GDM1 (cell line): ENCODE data around the gene CELF1.
"Not testable (repeated sequence)": the region's sequence is repeated elsewhere in the genome, so short reads cannot be mapped to it uniquely, and the experiment has no call there.

ENCODE experiments used
- DNase-seq: peaks from one replicate; lab custom pipeline; 2025; lab: John Stamatoyannopoulos, UW

The CELF1 gene

GRCh38 chr11:47538741-47539565, 14.0 kb downstream of the CELF1 start:
- no peak for DNase-seq

DNA sequence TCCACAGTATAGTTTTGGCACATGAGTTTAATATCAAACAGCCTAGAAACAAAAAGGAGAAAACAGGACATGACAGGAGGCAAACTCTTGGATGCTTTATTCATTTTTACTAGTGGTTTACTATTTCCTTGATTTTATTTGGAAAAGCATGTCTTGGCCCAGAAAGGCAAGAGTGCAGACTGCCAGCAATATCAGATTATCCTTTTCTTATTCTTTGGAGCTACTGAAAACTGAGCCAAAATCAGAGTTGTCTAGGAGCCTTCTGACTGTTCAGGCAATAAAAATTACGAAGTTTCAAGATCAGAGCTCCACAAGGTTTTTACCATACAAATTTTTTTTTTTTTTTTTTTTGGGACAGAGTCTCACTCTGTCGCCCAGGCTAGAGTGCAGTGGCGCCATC, 16.0 kb downstream of the CELF1 start:
- DNase-seq: no peak

GRCh38 chr11:47534704-47535251, 18.2 kb downstream of the CELF1 start:
- DNase-seq: no peak

GRCh38 chr11:47533690-47534151, 19.2 kb downstream of the CELF1 start:
- no peak for DNase-seq

DNA sequence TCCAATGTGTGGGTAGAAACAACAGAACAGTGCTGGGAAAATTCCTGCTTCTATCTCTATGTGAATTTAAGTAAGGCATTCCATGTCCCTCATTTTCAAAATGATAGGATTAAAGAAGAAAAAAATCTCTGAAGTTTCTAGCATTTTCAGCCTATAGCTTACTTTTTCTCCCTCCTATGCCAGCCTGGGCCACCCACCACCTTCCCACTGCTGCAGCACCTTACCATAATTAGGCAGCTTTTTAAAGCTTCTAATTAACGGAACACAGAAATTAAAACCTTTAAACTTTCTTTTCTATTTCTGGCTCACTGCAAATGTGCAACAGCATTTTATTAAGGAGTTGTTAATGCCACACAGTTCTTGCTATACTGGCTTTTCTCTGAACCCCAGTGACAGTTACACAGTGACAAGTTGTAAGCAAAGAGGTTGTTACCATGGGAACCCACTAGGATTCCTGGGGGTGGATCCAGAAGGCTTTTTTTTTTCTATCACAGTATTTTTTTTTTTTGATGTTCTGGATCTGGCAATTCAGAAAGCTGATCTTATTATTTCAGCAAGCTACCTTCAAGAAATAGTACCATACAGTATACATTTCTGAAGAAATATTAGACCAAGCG, 20.2 kb downstream of the CELF1 start:
- DNase-seq: no peak

GRCh38 chr11:47531666-47532065, 21.3 kb downstream of the CELF1 start:
- DNase-seq: no peak

DNA sequence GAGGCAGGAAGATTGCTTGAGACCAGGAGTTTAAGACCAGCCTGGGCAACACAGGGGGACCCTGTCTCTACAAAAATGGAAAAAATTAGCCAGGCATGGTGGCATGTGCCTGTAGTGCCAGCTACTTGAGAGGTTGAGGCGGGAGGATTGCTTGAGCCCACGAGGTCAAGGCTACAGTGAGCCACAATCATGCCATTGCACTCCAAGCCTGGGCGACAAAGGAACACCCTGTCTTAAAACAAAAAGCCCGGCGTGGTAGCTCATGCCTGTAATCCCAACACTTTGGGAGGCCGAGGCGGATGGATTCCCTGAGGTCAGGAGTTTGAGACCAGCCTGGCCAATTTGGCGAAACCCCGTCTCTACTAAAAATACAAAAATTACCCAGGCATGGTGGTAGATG, 22.2 kb downstream of the CELF1 start:
- not testable (repeated sequence) for DNase-seq

DNA sequence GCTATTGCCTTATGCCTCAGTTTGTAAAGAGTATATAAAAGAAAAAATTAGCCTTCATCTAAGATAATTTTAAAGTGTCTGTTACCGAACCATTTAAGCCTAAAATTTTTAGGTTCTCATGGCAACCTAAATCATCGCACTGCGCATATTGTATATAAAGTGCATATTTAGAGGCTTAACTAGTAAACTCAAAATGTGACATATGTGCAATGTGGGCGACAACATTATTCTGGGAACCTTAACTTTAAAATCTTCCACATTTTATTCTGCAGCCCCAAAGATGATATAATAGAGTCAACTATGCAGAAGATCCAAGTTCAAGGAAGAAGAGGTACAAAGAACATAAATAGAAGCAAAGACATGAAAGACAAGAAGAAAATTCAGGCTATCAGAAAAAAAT, 23.0 kb downstream of the CELF1 start:
- no peak for DNase-seq

- DNase-seq: no peak
Measured at GRCh38 chr11:47527186-47527585, 25.7 kb downstream of the CELF1 start.

GRCh38 chr11:47526032-47526431, 26.9 kb downstream of the CELF1 start:
- DNase-seq: not testable (repeated sequence)

GRCh38 chr11:47524291-47524874, 28.5 kb downstream of the CELF1 start:
- no peak for DNase-seq

DNA sequence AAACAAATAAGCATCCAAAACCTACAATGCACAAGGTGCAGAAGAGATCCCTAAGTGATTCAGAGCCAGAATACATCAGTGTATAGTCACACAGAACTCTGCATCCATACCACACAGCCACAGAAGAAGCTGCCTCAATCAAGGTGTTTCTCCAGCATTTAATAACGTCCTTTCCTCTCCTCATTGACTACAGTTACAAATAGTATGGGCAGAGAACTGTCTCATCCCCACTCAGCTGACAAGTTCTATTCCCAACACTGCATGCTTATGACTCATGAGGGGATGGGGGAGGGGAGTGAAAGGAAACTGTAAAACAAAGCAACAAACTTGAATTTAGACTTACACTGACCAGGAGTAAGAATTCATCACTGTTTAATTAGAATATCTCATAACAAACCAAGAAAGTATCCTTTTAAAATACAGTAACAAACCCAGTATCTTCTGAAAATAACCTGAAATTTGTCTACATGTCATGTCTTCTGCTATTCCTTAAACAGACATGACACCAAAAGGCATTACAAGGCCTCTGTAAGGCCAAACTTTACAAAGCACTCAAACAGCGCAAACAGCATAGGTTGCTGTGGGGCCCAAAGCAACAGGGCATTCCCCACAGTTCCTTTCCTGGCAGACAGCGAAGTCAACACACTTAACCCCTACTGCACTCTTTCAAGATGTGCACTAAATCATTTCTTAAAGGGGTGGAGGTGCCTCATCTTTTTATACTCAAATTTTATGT, 29.3 kb downstream of the CELF1 start:
- no peak for DNase-seq

DNA sequence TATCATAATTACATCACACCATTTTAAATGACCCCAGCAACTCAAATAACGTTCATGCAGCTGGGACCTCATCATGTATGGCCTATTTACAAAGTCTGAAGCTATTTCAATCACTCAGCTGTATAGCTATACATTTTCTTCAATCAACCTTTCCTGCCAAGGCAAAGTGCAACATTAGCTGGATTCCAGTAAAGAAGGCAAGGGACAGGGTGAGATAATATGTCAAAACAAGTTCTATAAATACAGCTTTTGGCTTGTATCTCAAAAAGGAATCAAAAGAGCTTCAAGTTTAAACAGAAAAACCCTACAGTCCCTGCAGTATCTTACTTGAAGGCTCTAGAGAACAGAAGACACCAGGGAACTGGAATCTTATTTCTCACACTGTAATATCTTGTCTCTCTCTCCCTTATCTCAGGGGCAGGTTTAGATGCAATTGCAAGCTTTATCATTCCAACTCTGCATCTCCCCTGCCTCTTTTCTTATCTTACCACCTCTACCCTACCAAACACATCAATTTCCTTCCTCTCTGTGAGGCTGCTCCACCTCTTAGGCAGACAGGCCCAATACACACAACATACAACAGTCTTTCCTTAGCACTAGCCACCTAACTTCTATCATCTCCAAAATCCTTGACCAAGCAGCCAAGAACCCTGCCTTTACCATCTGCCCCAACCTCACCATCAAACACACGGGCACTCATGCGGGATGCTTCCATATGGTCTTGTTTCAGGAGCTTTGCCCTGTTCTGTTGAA, 34.5 kb downstream of the CELF1 start:
- peak; percentile 5 for DNase-seq

DNA sequence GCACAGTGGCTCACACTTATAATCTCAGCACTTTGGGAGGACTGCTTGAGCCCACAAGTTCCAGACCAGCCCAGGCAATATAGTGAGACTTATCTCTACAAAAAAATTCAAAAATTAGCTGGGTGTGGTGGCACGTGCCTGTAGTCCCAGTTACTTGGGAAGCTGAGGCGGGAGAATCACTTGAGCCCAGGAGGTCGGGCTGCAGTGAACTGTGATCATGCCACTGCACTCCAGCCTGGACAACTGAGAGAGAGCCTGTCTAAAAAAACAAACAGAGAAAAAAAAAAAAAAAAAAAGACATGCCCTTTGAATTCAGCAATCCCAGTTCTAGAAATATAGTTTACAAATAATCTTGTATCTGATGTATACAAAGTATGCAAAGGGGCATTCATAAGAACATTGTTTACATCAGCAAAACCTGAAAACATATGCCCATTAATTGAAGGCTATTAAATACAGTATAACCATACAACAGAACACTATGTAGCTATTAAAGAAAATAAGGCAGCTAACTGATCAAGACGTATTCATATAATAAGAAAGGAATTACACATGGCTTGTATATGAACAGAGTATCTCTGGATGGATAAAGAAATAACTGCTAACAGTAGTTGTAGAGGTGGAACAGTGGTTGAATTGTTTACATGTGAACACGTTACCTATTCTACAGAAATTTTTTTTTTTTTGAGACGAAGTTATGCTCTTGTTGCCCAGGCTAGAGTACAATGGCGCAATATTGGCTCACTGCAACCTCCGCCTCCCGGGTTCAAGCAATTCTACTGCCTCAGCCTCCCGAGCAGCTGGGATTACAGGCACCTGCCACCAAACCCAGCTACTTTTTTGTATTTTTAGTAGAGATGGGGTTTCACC, 35.7 kb downstream of the CELF1 start:
- DNase-seq: no peak

DNA sequence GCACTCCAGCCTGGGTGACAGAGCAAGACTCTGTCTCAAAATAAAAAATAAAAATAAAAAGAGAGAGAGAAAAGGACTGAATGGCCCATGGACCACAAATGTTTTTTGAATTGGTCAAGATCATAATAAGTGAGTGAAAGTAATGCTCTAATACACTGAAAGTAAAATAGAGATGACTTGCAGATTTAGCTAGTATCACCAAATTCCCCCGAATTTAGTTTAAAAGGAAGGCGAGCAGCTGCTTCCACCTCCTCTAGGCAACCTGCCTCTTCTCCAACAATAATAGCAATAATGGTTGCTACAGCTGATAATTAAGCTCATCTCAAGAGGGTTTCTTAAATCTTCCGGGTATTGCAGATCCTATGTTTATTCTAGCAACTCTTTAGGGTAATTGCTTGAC, 36.8 kb downstream of the CELF1 start:
- DNase-seq: no peak

DNA sequence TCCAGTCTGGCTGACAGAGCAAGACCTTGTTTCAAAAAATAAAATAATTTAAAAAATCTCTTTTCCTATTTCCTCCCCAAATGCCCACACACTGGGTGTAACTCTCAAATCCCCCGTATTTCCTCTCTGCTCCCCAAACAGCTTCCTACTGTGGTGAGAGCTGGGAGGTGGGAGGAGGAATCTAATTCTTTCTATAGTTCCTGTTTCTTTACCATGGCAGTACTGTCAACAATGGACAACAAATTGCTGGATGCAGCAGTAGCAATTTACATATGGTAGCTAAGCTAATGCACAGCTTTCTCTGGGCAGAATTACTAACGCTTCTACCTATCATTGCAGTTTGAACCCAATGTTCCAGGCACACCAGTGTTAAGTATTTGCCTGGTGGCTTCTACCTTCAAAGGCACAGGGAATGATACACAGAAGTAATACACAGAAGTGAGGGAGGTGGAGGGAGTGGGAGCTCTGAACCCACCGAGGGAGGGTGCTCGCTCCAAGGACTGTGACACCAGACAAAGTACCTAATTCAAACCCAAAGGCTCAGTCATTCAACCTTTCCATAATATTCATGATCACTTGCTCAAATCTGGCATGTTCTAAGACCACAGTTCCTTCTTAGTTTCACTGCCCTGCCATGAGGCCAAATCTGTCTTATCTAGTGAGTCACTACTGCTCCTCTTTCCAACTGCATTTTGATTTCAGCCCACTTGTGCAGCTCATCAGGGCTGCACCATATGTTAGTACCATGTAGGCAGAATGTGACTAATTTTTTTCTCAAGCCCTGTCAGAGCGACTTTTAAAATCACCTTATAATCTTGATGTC, 37.9 kb downstream of the CELF1 start:
- no peak for DNase-seq

GRCh38 chr11:47512701-47513100, 40.2 kb downstream of the CELF1 start:
- no peak for DNase-seq

DNA sequence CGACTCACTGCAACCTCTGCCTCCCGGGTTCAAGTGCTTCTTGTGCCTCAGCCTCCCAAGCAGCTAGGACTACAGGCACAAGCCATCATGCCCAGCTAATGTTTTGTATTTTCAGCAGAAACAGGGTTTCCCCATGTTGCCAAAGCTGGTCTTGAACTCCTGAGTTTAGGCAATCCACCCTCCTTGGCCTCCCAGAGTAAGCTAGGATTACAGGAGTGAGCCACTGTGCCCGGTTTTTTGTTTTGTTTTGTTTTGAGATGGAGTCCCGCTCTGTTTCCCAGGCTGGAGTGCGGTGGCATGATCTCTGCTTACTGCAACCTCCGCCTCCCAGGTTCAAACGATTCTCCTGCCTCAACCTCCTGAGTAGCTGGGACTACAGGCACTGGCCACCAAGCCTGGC, 41.0 kb downstream of the CELF1 start:
- DNase-seq: no peak

GRCh38 chr11:47510209-47510608, 42.7 kb downstream of the CELF1 start:
- DNase-seq: no peak
